SK-N-SH treated with all-trans-retinoic acid at 6 μM for 48 hours (cell line): ENCODE measurements around the gene ZSWIM7.

Experiments used
- ATAC-seq: fragments of 200-7000 bp; cut with Tn5 transposase; 3 replicates; pipeline ENCODE4 v1.9.1; 2020; ENCODE audit warnings: mild to moderate bottlenecking, moderate library complexity
- ARNTL ChIP-seq: fragments of 450-650 bp; formaldehyde crosslinking; IDR thresholded peaks from 2 replicates; pipeline ENCODE4 v1.5.0; 2020; ENCODE audit warnings: low read depth, mild to moderate bottlenecking, moderate library complexity, borderline replicate concordance
- BACH2 ChIP-seq: fragments of 250-450 bp; sonication (Bioruptor Pico); IDR thresholded peaks from 2 replicates; pipeline ENCODE4 v1.9.0; 2021; ENCODE audit warnings: mild to moderate bottlenecking, borderline replicate concordance
- CSDC2 ChIP-seq: fragments of 250-450 bp; sonication (Bioruptor Pico); IDR thresholded peaks from 2 replicates; pipeline ENCODE4 v1.5.0; 2020; ENCODE audit warnings: mild to moderate bottlenecking, moderate library complexity
- CSRNP3 ChIP-seq: fragments of 250-450 bp; sonication (Bioruptor Pico); IDR thresholded peaks from 2 replicates; pipeline ENCODE4 v1.5.1; 2021; ENCODE audit warnings: mild to moderate bottlenecking, moderate library complexity
- ESRRG ChIP-seq: fragments of 250-450 bp; sonication (Bioruptor Pico); IDR thresholded peaks from 2 replicates; pipeline ENCODE4 v1.6.1; 2021; ENCODE audit warnings: mild to moderate bottlenecking
- GLIS3 ChIP-seq: fragments of 250-450 bp; sonication (Bioruptor Pico); IDR thresholded peaks from 2 replicates; pipeline ENCODE4 v1.5.0; 2020; ENCODE audit warnings: mild to moderate bottlenecking, moderate library complexity
- ISL1 ChIP-seq: fragments of 250-450 bp; sonication (Bioruptor Pico); IDR thresholded peaks from 2 replicates; pipeline ENCODE4 v2.1.2; 2022; ENCODE audit warnings: mild to moderate bottlenecking, moderate library complexity
- OSR1 ChIP-seq: fragments of 250-450 bp; sonication (Bioruptor Pico); IDR thresholded peaks from 2 replicates; pipeline ENCODE4 v1.8.0; 2022; ENCODE audit warnings: moderate library complexity, mild to moderate bottlenecking, inconsistent platforms
- PATZ1 ChIP-seq: fragments of 250-450 bp; sonication (Bioruptor Pico); IDR thresholded peaks from 2 replicates; pipeline ENCODE4 v1.8.0; 2020; ENCODE audit warnings: mild to moderate bottlenecking, moderate library complexity, borderline replicate concordance
- PPARA ChIP-seq: fragments of 250-450 bp; sonication (Bioruptor Pico); IDR thresholded peaks from 2 replicates; pipeline ENCODE4 v1.5.0; 2020; ENCODE audit warnings: mild to moderate bottlenecking, borderline replicate concordance
- RARB ChIP-seq: fragments of 250-450 bp; sonication (Bioruptor Pico); IDR thresholded peaks from 2 replicates; pipeline ENCODE4 v1.8.0; 2021; ENCODE audit warnings: mild to moderate bottlenecking, moderate library complexity
- SNAI2 ChIP-seq: fragments of 250-450 bp; sonication (Bioruptor Pico); IDR thresholded peaks from 2 replicates; pipeline ENCODE4 v1.5.0; 2020; ENCODE audit warnings: mild to moderate bottlenecking, moderate library complexity
- TCF4 ChIP-seq: fragments of 250-450 bp; sonication (Bioruptor Pico); IDR thresholded peaks from 2 replicates; pipeline ENCODE4 v1.8.0; 2021; ENCODE audit warnings: mild to moderate bottlenecking, moderate library complexity, borderline replicate concordance
- TOX ChIP-seq: fragments of 250-450 bp; sonication (Bioruptor Pico); IDR thresholded peaks from 2 replicates; pipeline ENCODE4 v1.8.0; 2021; ENCODE audit warnings: mild to moderate bottlenecking, moderate library complexity, borderline replicate concordance
- TSHZ2 ChIP-seq: fragments of 250-450 bp; sonication (Bioruptor Pico); IDR thresholded peaks from 2 replicates; pipeline ENCODE4 v1.5.0; 2020; ENCODE audit warnings: mild to moderate bottlenecking, moderate library complexity
- ZC3H10 ChIP-seq: fragments of 250-450 bp; sonication (Bioruptor Pico); IDR thresholded peaks from 2 replicates; pipeline ENCODE4 v1.5.1; 2021; ENCODE audit warnings: mild to moderate bottlenecking, moderate library complexity
- ZFP3 ChIP-seq: fragments of 250-450 bp; sonication (Bioruptor Pico); IDR thresholded peaks from 2 replicates; pipeline ENCODE4 v1.5.0; 2020; ENCODE audit warnings: mild to moderate bottlenecking, moderate library complexity
- ZNF565 ChIP-seq: fragments of 450-650 bp; formaldehyde crosslinking; conservative IDR thresholded peaks from 2 replicates; pipeline ENCODE4 v1.5.0; 2020; ENCODE audit warnings: low read depth, mild to moderate bottlenecking, moderate library complexity
- ZNF70 ChIP-seq: fragments of 450-650 bp; formaldehyde crosslinking; IDR thresholded peaks from 2 replicates; pipeline ENCODE4 v1.5.0; 2020; ENCODE audit warnings: mild to moderate bottlenecking, moderate library complexity
- ZNF8 ChIP-seq: fragments of 450-650 bp; formaldehyde crosslinking; IDR thresholded peaks from 2 replicates; pipeline ENCODE4 v1.5.0; 2020; ENCODE audit warnings: mild to moderate bottlenecking, moderate library complexity

ZSWIM7 gene

GRCh38 chr17:15996322-15996721 lies 3.2 kb downstream of the ZSWIM7 start:
- no peak for TF ChIP-seq ARNTL (CRISPR knock-in tag)
- no peak for TF ChIP-seq CSRNP3
- TF ChIP-seq ESRRG (CRISPR knock-in tag), result no peak
- no peak for TF ChIP-seq ZNF8 (CRISPR knock-in tag)
- no peak for TF ChIP-seq RARB (CRISPR knock-in tag)
- no peak for TF ChIP-seq ZC3H10 (CRISPR knock-in tag)
- TF ChIP-seq ISL1 (CRISPR knock-in tag), result no peak
- TF ChIP-seq BACH2, result no peak
- no peak for TF ChIP-seq TSHZ2
- no peak for TF ChIP-seq ZFP3 (CRISPR knock-in tag)
- TF ChIP-seq OSR1 (CRISPR knock-in tag), result no peak
- no peak for TF ChIP-seq TOX (CRISPR knock-in tag)
- TF ChIP-seq, all 23 proteins: peak for 0
- ATAC-seq, result no peak

- TF ChIP-seq ZFP3 (CRISPR knock-in tag) (no peak), CSDC2 (CRISPR knock-in tag) (no peak), ISL1 (CRISPR knock-in tag) (no peak), RARB (CRISPR knock-in tag) (no peak), ZNF8 (CRISPR knock-in tag) (no peak), ESRRG (CRISPR knock-in tag) (no peak), CSRNP3 (no peak), TSHZ2 (no peak), GLIS3 (CRISPR knock-in tag) (no peak), ZC3H10 (CRISPR knock-in tag) (no peak), PPARA (CRISPR knock-in tag) (no peak), ZNF565 (CRISPR knock-in tag) (no peak), ZNF70 (no peak)
- no peak for ATAC-seq
Observed at GRCh38 chr17:15981646-15982580, 17.6 kb downstream of the ZSWIM7 start.

- TF ChIP-seq OSR1 (CRISPR knock-in tag) (no peak), GLIS3 (CRISPR knock-in tag) (no peak), TSHZ2 (no peak), ZNF70 (no peak), SNAI2 (CRISPR knock-in tag) (no peak), TCF4 (CRISPR knock-in tag) (no peak), PPARA (CRISPR knock-in tag) (no peak), ZC3H10 (CRISPR knock-in tag) (no peak), ISL1 (CRISPR knock-in tag) (no peak), ZNF565 (CRISPR knock-in tag) (no peak), ESRRG (CRISPR knock-in tag) (no peak), PATZ1 (CRISPR knock-in tag) (no peak), CSRNP3 (no peak)
- ATAC-seq, result no peak
Observed at GRCh38 chr17:15981208-15981607, 18.3 kb downstream of the ZSWIM7 start.
